ENCODE data around the gene KLF2. TPM values are rescaled to one million over a fixed set of nuclear protein-coding genes. Genes with fewer than 3 reads are reported as not detected.

The KLF2 gene
- total and polyA plus RNA-seq, 8 donors, result 9.5 to 107 (median 59.3) TPM

DNA sequence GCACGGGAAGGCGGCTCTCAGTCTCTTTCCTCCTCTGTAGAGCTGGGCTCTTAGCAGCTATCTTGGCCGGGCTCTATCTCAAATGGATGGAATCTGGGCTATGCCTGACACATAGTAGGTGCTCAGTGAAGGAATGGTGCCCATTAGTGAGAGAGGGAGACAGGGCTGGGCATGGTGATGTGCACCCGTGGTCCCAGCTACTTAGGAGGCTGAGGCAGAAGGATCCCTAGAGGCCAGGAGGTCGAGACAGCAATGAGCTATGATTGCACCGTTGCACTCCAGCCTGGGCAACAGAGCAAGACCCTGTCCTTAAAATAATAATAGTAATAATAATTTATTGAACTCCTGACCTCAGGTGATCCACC is 14.7 kb downstream of the KLF2 start:
- Histone ChIP-seq H3K4me1 (peaks cover 8 to 47% (median 23%) of the 10 kb centered on the region in 4 donors), H3K4me3 (no peak overlapping the region), H3K27me3 (no peaks in the 10 kb centered on the region), H3K27ac (peak overlapping the region in 4 of 5 donors; percentile 24 to 65 (median 46)), H3K36me3 (no peaks in the 10 kb centered on the region), H3K9me3 (no peaks in the 10 kb centered on the region)
- WGBS, 5 donors, result 66 to 98% (median 80%) methylated on average over 6 of the region's 6 CpGs
- intact Hi-C loops (cut with DNase I; ENCODE audit: low total_unique reads), result no loop called here
- no peak for TF ChIP-seq POLR2AphosphoS5 (IDR thresholded peaks at IDR 0.05)
- TF ChIP-seq CTCF (IDR thresholded peaks at IDR 0.05), result no peak
- TF ChIP-seq EP300 (IDR thresholded peaks at IDR 0.05), result no peak
- TF ChIP-seq POLR2A (IDR thresholded peaks at IDR 0.05), result no peak
- no peak for DNase-seq

- Histone ChIP-seq H3K9me3 (no peaks in the 10 kb centered on the region), H3K27me3 (no peaks in the 10 kb centered on the region), H3K27ac (peak overlapping the region in 1 of 5 donors; percentile 21), H3K36me3 (no peaks in the 10 kb centered on the region), H3K4me1 (peaks cover 8 to 47% (median 23%) of the 10 kb centered on the region in 4 donors), H3K4me3 (no peak overlapping the region)
- no peak for TF ChIP-seq POLR2AphosphoS5 (IDR thresholded peaks at IDR 0.05)
- WGBS, 5 donors, result 64 to 78% (median 68%) methylated on average over 5 of the region's 5 CpGs
- intact Hi-C loops (cut with DNase I; ENCODE audit: low total_unique reads), result no loop called here
- DNase-seq, result no peak
Observed at GRCh38 chr19:16340092-16340491, 15.5 kb downstream of the KLF2 start.

- intact Hi-C loops (cut with DNase I; ENCODE audit: low total_unique reads), result no loop called here
- WGBS, 5 donors, result 90 to 96% (median 91%) methylated on average over 3 of the region's 3 CpGs
- peak overlapping the region in 1 of 5 donors; percentile 79 for H3K27ac ChIP-seq
Observed at GRCh38 chr19:16340654-16341053, 16.0 kb downstream of the KLF2 start.

DNA sequence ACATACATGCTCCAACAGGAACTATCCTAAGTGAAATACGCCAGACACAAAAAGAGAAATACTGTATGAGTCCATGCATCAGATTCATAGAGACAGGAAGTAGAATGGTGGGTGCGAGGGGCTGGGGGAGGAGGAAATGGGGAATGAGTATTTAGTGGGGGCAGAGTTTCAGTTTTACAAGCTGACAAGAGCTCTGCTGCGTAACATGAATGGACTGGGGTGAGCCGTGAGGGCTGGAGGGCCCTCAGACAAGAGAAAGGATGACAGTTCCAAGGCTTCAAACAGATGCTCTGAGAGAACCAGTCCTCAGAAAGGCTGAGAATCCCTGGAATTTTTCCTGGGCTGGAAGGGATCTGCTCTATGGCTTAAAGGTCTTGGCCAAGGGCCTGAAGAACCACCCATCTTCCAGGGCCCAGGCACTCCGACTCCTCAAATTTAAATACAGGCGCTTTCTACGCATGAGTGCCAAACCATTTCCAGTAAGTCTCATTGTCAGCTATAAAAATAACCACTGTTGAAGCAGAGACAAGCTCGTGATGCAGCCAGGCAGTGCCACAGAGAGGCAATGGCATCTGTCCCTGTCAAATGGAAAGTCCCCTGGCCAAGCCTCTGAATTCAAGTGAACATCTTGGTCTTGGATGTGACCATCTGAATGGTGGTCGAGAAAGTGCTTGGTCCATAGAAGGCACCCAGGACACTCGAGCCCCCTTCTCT is 17.5 kb downstream of the KLF2 start:
- Histone ChIP-seq H3K27me3 (no peaks in the 10 kb centered on the region), H3K27ac (peak overlapping the region; percentile 39 to 80 (median 76)), H3K4me3 (no peak overlapping the region), H3K9me3 (no peaks in the 10 kb centered on the region), H3K4me1 (peaks cover 8 to 47% (median 23%) of the 10 kb centered on the region in 4 donors), H3K36me3 (no peaks in the 10 kb centered on the region)
- TF ChIP-seq EP300 (IDR thresholded peaks at IDR 0.05) (no peak), CTCF (IDR thresholded peaks at IDR 0.05) (no peak), POLR2AphosphoS5 (IDR thresholded peaks at IDR 0.05) (peak; percentile 31 to 74 (median 46)), POLR2A (IDR thresholded peaks at IDR 0.05) (no peak)
- peak in 1 of 2 donors; percentile 69 for DNase-seq
- intact Hi-C loops (cut with DNase I; ENCODE audit: low total_unique reads), result no loop called here
- WGBS, 5 donors, result 49 to 72% (median 61%) methylated on average over 10 of the region's 10 CpGs

More at GRCh38 chr19:16340654-16341053, 16.0 kb downstream of the KLF2 start:
- no peak for DNase-seq
- Histone ChIP-seq H3K4me1 (peaks cover 8 to 47% (median 23%) of the 10 kb centered on the region in 4 donors), H3K9me3 (no peaks in the 10 kb centered on the region), H3K36me3 (no peaks in the 10 kb centered on the region), H3K4me3 (no peak overlapping the region), H3K27me3 (no peaks in the 10 kb centered on the region)
- TF ChIP-seq EP300 (IDR thresholded peaks at IDR 0.05) (no peak), CTCF (IDR thresholded peaks at IDR 0.05) (no peak), POLR2AphosphoS5 (IDR thresholded peaks at IDR 0.05) (no peak), POLR2A (IDR thresholded peaks at IDR 0.05) (no peak)

GRCh38 chr19:16343156-16343555 is 18.5 kb downstream of the KLF2 start:
- peaks cover 8 to 40% (median 18%) of the 10 kb centered on the region in 4 donors for H3K4me1 ChIP-seq
- intact Hi-C loops (cut with DNase I; ENCODE audit: low total_unique reads), result no loop called here
- 90 to 96% (median 93%) methylated on average over 7 of the region's 7 CpGs for WGBS, 5 donors
- TF ChIP-seq EP300 (IDR thresholded peaks at IDR 0.05) (no peak), POLR2AphosphoS5 (IDR thresholded peaks at IDR 0.05) (no peak), POLR2A (IDR thresholded peaks at IDR 0.05) (no peak), CTCF (IDR thresholded peaks at IDR 0.05) (no peak)
- H3K4me3 ChIP-seq, result no peak overlapping the region
- H3K9me3 ChIP-seq, result no peaks in the 10 kb centered on the region
- no peaks in the 10 kb centered on the region for H3K27me3 ChIP-seq
- H3K36me3 ChIP-seq, result no peaks in the 10 kb centered on the region
- H3K27ac ChIP-seq, result peak overlapping the region in 4 of 5 donors; percentile 56 to 80 (median 78)
- no peak for DNase-seq

Data from stomach (tissue), 9 donors.